Memory B cell (primary cell): Measurements from ENCODE around the gene ABCC8.

Experiments
- ATAC-seq: fragments of 150-1000 bp; cut with Tn5 transposase; 2 replicates; pipeline ENCODE4 v1.10.0; 2021; ENCODE audit warnings: low read depth, mild to moderate bottlenecking, moderate library complexity
- DNase-seq, 2 donors: peaks; one replicate each; pipeline ENCODE4 v3.0.0; 2022; ENCODE audit warnings: low spot score in 2 of 2
- H3K27ac Mint-ChIP-seq: one replicate; pipeline ENCODE4 v1.8.0; 2022; ENCODE audit warnings: mild to moderate bottlenecking, moderate library complexity, mixed read lengths
- H3K27me3 Mint-ChIP-seq: one replicate; pipeline ENCODE4 v1.8.0; 2022; ENCODE audit warnings: mixed read lengths
- H3K36me3 Mint-ChIP-seq: one replicate; pipeline ENCODE4 v1.8.0; 2022; ENCODE audit warnings: mild to moderate bottlenecking, mixed read lengths
- H3K4me1 Mint-ChIP-seq: one replicate; pipeline ENCODE4 v1.8.0; 2022; ENCODE audit warnings: mixed read lengths
- H3K4me3 Mint-ChIP-seq: one replicate; pipeline ENCODE4 v1.8.0; 2022; ENCODE audit warnings: mild to moderate bottlenecking, moderate library complexity, mixed read lengths
- H3K9me3 Mint-ChIP-seq: one replicate; pipeline ENCODE4 v1.8.0; 2022; ENCODE audit warnings: mixed read lengths

Gene ABCC8

GRCh38 chr11:17472467-17472866 lies 4.2 kb downstream of the ABCC8 start:
- DNase-seq (no peak), ATAC-seq (no peak)
- Mint-ChIP-seq H3K27me3 (peaks cover 22% of the 10 kb centered on the region), H3K27ac (no peak overlapping the region), H3K4me1 (no peaks in the 10 kb centered on the region), H3K9me3 (no peaks in the 10 kb centered on the region), H3K4me3 (no peak overlapping the region), H3K36me3 (no peaks in the 10 kb centered on the region)

GRCh38 chr11:17471501-17471900 lies 5.1 kb downstream of the ABCC8 start:
- no peak for DNase-seq
- no peaks in the 10 kb centered on the region for H3K36me3 Mint-ChIP-seq
- H3K4me1 Mint-ChIP-seq, result no peaks in the 10 kb centered on the region
- no peak for ATAC-seq
- no peak overlapping the region for H3K4me3 Mint-ChIP-seq
- H3K27me3 Mint-ChIP-seq, result peaks cover 20% of the 10 kb centered on the region
- no peak overlapping the region for H3K27ac Mint-ChIP-seq
- no peaks in the 10 kb centered on the region for H3K9me3 Mint-ChIP-seq

- ATAC-seq (no peak), DNase-seq (no peak)
- H3K27ac Mint-ChIP-seq, result no peak overlapping the region
- H3K4me1 Mint-ChIP-seq, result no peaks in the 10 kb centered on the region
- no peaks in the 10 kb centered on the region for H3K36me3 Mint-ChIP-seq
- no peaks in the 10 kb centered on the region for H3K9me3 Mint-ChIP-seq
- no peak overlapping the region for H3K4me3 Mint-ChIP-seq
- peaks cover 14% of the 10 kb centered on the region for H3K27me3 Mint-ChIP-seq
Measured at GRCh38 chr11:17469998-17470397, 6.6 kb downstream of the ABCC8 start.

GRCh38 chr11:17468122-17468521 lies 8.5 kb downstream of the ABCC8 start:
- ATAC-seq (no peak), DNase-seq (no peak)
- no peaks in the 10 kb centered on the region for H3K4me1 Mint-ChIP-seq
- no peak overlapping the region for H3K27ac Mint-ChIP-seq
- no peaks in the 10 kb centered on the region for H3K36me3 Mint-ChIP-seq
- H3K9me3 Mint-ChIP-seq, result no peaks in the 10 kb centered on the region
- no peak overlapping the region for H3K4me3 Mint-ChIP-seq
- H3K27me3 Mint-ChIP-seq, result peaks cover 6% of the 10 kb centered on the region

GRCh38 chr11:17463546-17464174 lies 13.0 kb downstream of the ABCC8 start:
- peaks cover 9% of the 10 kb centered on the region for H3K27me3 Mint-ChIP-seq
- no peak overlapping the region for H3K27ac Mint-ChIP-seq
- ATAC-seq (no peak), DNase-seq (no peak)
- H3K36me3 Mint-ChIP-seq, result no peaks in the 10 kb centered on the region
- peaks cover 2% of the 10 kb centered on the region for H3K9me3 Mint-ChIP-seq
- no peak overlapping the region for H3K4me3 Mint-ChIP-seq
- H3K4me1 Mint-ChIP-seq, result no peaks in the 10 kb centered on the region

GRCh38 chr11:17462940-17463339 lies 13.7 kb downstream of the ABCC8 start:
- Mint-ChIP-seq H3K27me3 (peaks cover 10% of the 10 kb centered on the region), H3K9me3 (peaks cover 2% of the 10 kb centered on the region), H3K36me3 (no peaks in the 10 kb centered on the region), H3K27ac (no peak overlapping the region), H3K4me1 (no peaks in the 10 kb centered on the region), H3K4me3 (no peak overlapping the region)
- DNase-seq, result no peak
- no peak for ATAC-seq

GRCh38 chr11:17460406-17460805 lies 16.2 kb downstream of the ABCC8 start:
- DNase-seq, result no peak
- Mint-ChIP-seq H3K36me3 (no peaks in the 10 kb centered on the region), H3K4me1 (no peaks in the 10 kb centered on the region), H3K27me3 (peaks cover 11% of the 10 kb centered on the region), H3K27ac (no peak overlapping the region), H3K4me3 (no peak overlapping the region), H3K9me3 (peaks cover 2% of the 10 kb centered on the region)
- no peak for ATAC-seq

GRCh38 chr11:17459236-17459896 lies 17.3 kb downstream of the ABCC8 start:
- Mint-ChIP-seq H3K4me1 (no peaks in the 10 kb centered on the region), H3K27me3 (peaks cover 11% of the 10 kb centered on the region), H3K9me3 (peaks cover 2% of the 10 kb centered on the region), H3K36me3 (no peaks in the 10 kb centered on the region), H3K27ac (no peak overlapping the region), H3K4me3 (no peak overlapping the region)
- ATAC-seq, result no peak
- no peak for DNase-seq

GRCh38 chr11:17458268-17458667 lies 18.4 kb downstream of the ABCC8 start:
- Mint-ChIP-seq H3K27me3 (peaks cover 10% of the 10 kb centered on the region), H3K4me1 (no peaks in the 10 kb centered on the region), H3K36me3 (no peaks in the 10 kb centered on the region), H3K9me3 (peaks cover 2% of the 10 kb centered on the region), H3K27ac (no peak overlapping the region), H3K4me3 (no peak overlapping the region)
- ATAC-seq, result no peak
- no peak for DNase-seq

GRCh38 chr11:17457396-17458173 lies 19.1 kb downstream of the ABCC8 start:
- DNase-seq (no peak), ATAC-seq (no peak)
- H3K4me1 Mint-ChIP-seq, result no peaks in the 10 kb centered on the region
- no peak overlapping the region for H3K27ac Mint-ChIP-seq
- peaks cover 2% of the 10 kb centered on the region for H3K9me3 Mint-ChIP-seq
- H3K27me3 Mint-ChIP-seq, result peaks cover 11% of the 10 kb centered on the region
- H3K4me3 Mint-ChIP-seq, result no peak overlapping the region
- H3K36me3 Mint-ChIP-seq, result no peaks in the 10 kb centered on the region

- Mint-ChIP-seq H3K4me1 (no peaks in the 10 kb centered on the region), H3K27ac (no peak overlapping the region), H3K4me3 (no peak overlapping the region), H3K27me3 (peaks cover 12% of the 10 kb centered on the region), H3K9me3 (no peaks in the 10 kb centered on the region), H3K36me3 (no peaks in the 10 kb centered on the region)
- ATAC-seq (no peak), DNase-seq (no peak)
Measured at GRCh38 chr11:17452668-17453067, 24.0 kb downstream of the ABCC8 start.

GRCh38 chr11:17449158-17449557 lies 27.5 kb downstream of the ABCC8 start:
- Mint-ChIP-seq H3K4me3 (no peak overlapping the region), H3K27me3 (peaks cover 7% of the 10 kb centered on the region), H3K9me3 (no peaks in the 10 kb centered on the region), H3K36me3 (no peaks in the 10 kb centered on the region), H3K27ac (no peak overlapping the region), H3K4me1 (no peaks in the 10 kb centered on the region)
- no peak for DNase-seq
- ATAC-seq, result no peak

- Mint-ChIP-seq H3K27ac (no peak overlapping the region), H3K36me3 (no peaks in the 10 kb centered on the region), H3K9me3 (no peaks in the 10 kb centered on the region), H3K4me3 (no peak overlapping the region), H3K4me1 (no peaks in the 10 kb centered on the region), H3K27me3 (peaks cover 5% of the 10 kb centered on the region)
- ATAC-seq, result no peak
- no peak for DNase-seq
Measured at GRCh38 chr11:17446482-17446881, 30.2 kb downstream of the ABCC8 start.

GRCh38 chr11:17445240-17445795 lies 31.3 kb downstream of the ABCC8 start:
- no peak for ATAC-seq
- Mint-ChIP-seq H3K27ac (no peak overlapping the region), H3K9me3 (peaks cover 2% of the 10 kb centered on the region), H3K4me3 (no peak overlapping the region), H3K4me1 (no peaks in the 10 kb centered on the region), H3K27me3 (peaks cover 7% of the 10 kb centered on the region), H3K36me3 (peaks cover 2% of the 10 kb centered on the region)
- DNase-seq, result no peak
